Fibroblast of the aortic adventitia (primary cell): ENCODE results near the gene COA8. TPM values are rescaled to one million over a fixed set of nuclear protein-coding genes. Genes with fewer than 3 reads are reported as not detected.

ENCODE experiments used
- DNase-seq: peaks from one replicate; pipeline ENCODE4 v3.0.0-alpha.2; 2010; ENCODE audit warnings: low read depth
- H3K4me3 ChIP-seq: 2 replicates; pipeline ENCODE4 v1.5.1; 2011; ENCODE audit warnings: low read depth, mild to moderate bottlenecking, control low read depth, low read length, moderate library complexity
- CTCF ChIP-seq: IDR thresholded peaks from 2 replicates; pipeline ENCODE4 v1.5.1; 2011; ENCODE audit warnings: mild to moderate bottlenecking, low read length, control low read depth, inconsistent platforms; ENCODE audit not compliant: insufficient read depth
- total RNA-seq: library from RNA; depleted of rRNA; stranded (reverse); fragments of >200 nt; gene quantifications from 2 replicates; pipeline ENCODE4 v1.2.3, GENCODE V29; 2012; ENCODE audit warnings: low replicate concordance

Gene COA8
- total RNA-seq, 1 donor, result 23.6 TPM

GRCh38 chr14:103581206-103581605, 18.4 kb downstream of the COA8 start:
- TF ChIP-seq CTCF, result no peak
- no peak for DNase-seq

GRCh38 chr14:103581954-103582703, 19.4 kb downstream of the COA8 start:
- DNase-seq, result no peak
- no peak overlapping the region for H3K4me3 ChIP-seq
- TF ChIP-seq CTCF, result no peak

More at GRCh38 chr14:103581206-103581605, 18.4 kb downstream of the COA8 start:
- no peak overlapping the region for H3K4me3 ChIP-seq

GRCh38 chr14:103584326-103584915, 21.7 kb downstream of the COA8 start:
- DNase-seq, result no peak
- H3K4me3 ChIP-seq, result no peak overlapping the region
- no peak for TF ChIP-seq CTCF

- no peak for TF ChIP-seq CTCF
- H3K4me3 ChIP-seq, result no peak overlapping the region
- no peak for DNase-seq
These were observed 30.8 kb downstream of the COA8 start for GRCh38 chr14:103593577-103593976.

GRCh38 chr14:103594265-103594664, 31.5 kb downstream of the COA8 start:
- DNase-seq, result no peak
- no peak for TF ChIP-seq CTCF
- H3K4me3 ChIP-seq, result no peak overlapping the region

GRCh38 chr14:103597623-103598377, 35.0 kb downstream of the COA8 start:
- H3K4me3 ChIP-seq, result no peak overlapping the region
- no peak for TF ChIP-seq CTCF
- peak; percentile 81 for DNase-seq
